ENCODE data around the gene TFDP1. TPM values are rescaled to one million over a fixed set of nuclear protein-coding genes. Genes with fewer than 3 reads are reported as not detected.
"Not testable (repeated sequence)": the region's sequence is repeated elsewhere in the genome, so short reads cannot be mapped to it uniquely, and the experiment has no call there.

Gene TFDP1
- total RNA-seq, 1 donor from 2014 or later, result 108 TPM

DNA sequence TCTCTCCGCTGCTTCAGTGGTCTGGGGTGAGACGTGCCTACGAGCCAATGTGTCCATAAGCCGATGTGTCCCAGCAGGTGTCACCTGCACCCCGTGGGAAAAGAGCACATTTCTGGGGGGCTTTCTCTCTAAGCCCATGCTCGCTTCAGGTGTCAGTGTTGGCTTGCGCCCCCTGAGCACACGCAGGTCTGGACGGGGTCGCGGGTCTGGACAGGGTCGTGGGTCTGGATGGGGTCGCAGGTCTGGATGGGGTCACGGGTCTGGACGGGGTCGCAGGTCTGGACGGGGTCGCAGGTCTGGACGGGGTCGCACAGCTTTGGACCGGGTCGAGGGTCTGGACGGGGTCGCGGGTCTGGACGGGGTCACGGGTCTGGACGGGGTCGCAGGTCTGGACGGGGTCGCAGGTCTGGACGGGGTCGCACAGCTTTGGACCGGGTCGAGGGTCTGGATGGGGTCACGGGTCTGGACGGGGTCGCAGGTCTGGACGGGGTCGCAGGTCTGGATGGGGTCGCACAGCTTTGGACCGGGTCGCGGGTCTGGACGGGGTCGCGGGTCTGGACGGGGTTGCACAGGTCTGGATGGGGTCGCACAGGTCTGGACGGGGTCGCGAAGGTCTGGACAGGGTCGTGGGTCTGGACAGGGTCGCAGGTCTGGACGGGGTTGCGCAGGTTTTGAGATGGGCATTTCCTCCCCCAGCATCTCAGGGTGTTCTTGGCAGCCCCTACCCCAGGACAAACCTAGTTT is 24.5 kb upstream of the TFDP1 start:
- H3K4me3 Mint-ChIP-seq, result no peak overlapping the region
- no peaks in the 10 kb centered on the region for H3K36me3 Mint-ChIP-seq (ENCODE audit: low read depth)
- H3K27ac Mint-ChIP-seq (ENCODE audit: unreplicated experiment), result no peak overlapping the region
- no peaks in the 10 kb centered on the region for H3K9me3 Mint-ChIP-seq
- no peak for DNase-seq (ENCODE audit: low read depth, low spot score)
- no peaks in the 10 kb centered on the region for H3K27me3 Mint-ChIP-seq (ENCODE audit: low read depth)
- TF ChIP-seq CTCF (conservative IDR thresholded peaks at IDR 0.05), result no peak
- peaks cover 10% of the 10 kb centered on the region for H3K4me1 Mint-ChIP-seq

- no peak overlapping the region for H3K4me3 Mint-ChIP-seq
- DNase-seq (ENCODE audit: low read depth, low spot score), result no peak
- H3K36me3 Mint-ChIP-seq (ENCODE audit: low read depth), result no peaks in the 10 kb centered on the region
- peaks cover 10% of the 10 kb centered on the region for H3K4me1 Mint-ChIP-seq
- no peaks in the 10 kb centered on the region for H3K9me3 Mint-ChIP-seq
- no peak for TF ChIP-seq CTCF (conservative IDR thresholded peaks at IDR 0.05)
- H3K27ac Mint-ChIP-seq (ENCODE audit: unreplicated experiment), result no peak overlapping the region
- H3K27me3 Mint-ChIP-seq (ENCODE audit: low read depth), result no peaks in the 10 kb centered on the region
Measured at GRCh38 chr13:113560645-113561416, 23.7 kb upstream of the TFDP1 start.

DNA sequence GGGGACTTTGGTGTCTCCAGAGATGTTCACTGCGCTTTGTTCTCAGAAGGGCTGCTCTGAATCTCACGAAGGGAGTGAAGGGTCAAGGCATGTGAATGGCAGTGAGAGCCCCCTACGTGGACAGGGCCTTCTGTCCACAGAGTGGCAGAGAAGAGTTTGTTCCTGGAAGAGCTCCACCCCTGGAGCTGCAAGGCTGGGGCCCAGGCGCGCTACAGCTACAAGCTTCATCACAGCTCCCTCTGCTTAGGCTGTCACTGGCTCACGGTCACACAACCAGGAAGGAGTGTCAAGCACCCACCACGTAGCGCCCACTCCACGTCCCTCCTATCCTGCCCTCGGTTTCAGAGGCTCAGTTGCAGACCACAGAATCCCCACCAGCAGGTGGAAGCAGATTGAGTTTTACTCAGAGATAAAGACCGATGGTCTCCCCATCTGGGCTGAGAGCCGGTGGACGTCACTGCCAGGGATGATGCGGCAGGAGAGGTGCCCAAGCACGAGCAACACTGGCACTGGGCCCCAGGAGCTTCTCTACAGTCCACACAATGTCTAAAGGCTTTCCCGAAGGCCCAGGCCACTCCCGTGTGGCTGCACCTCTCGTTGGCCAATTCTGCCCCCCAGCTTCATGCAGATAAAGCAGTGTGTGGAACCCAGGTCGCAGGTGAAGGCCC is 23.0 kb upstream of the TFDP1 start:
- Mint-ChIP-seq H3K4me1 (peaks cover 10% of the 10 kb centered on the region), H3K27ac (ENCODE audit: unreplicated experiment) (no peak overlapping the region), H3K9me3 (no peaks in the 10 kb centered on the region), H3K4me3 (no peak overlapping the region), H3K27me3 (ENCODE audit: low read depth) (no peaks in the 10 kb centered on the region), H3K36me3 (ENCODE audit: low read depth) (no peaks in the 10 kb centered on the region)
- DNase-seq (ENCODE audit: low read depth, low spot score), result no peak
- no peak for TF ChIP-seq CTCF (conservative IDR thresholded peaks at IDR 0.05)

DNA sequence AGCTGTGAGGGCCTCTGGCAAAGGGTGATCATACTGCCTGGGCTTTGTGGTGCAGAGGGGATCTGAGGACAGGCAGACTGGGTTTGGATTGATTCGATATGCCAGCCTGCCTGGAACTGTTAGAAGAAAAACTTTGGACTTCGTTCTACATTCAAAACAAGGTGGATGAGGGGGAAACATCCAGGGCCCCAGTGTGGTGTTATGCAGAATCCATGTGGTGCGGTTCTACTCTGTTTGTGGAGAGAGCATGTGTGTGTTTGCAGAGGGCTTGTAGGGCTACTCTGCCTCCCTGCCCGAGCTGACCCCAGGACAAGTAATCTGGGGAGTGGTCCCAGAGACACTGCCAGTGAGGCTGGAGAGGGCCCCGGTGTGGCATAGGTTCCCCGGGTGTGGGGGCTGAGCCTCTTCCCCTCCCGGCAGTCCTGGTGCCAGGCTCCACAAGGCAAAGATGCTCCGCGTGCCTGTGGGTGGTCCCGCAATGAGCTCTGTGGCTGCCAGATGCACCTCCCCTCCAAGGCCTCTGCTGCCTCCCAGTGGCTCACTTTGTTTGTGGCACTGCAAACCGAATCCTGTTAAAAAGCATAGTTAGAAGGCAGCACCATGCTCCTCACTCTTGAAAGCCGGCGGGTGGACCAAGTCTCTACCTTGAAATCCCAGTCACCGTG is 22.3 kb upstream of the TFDP1 start:
- peak; percentile 76 for DNase-seq (ENCODE audit: low read depth, low spot score)
- Mint-ChIP-seq H3K4me3 (no peak overlapping the region), H3K27me3 (ENCODE audit: low read depth) (no peaks in the 10 kb centered on the region), H3K4me1 (peaks cover 8% of the 10 kb centered on the region), H3K27ac (ENCODE audit: unreplicated experiment) (no peak overlapping the region), H3K9me3 (no peaks in the 10 kb centered on the region), H3K36me3 (ENCODE audit: low read depth) (no peaks in the 10 kb centered on the region)
- peak; percentile 79 for TF ChIP-seq CTCF (conservative IDR thresholded peaks at IDR 0.05)

DNA sequence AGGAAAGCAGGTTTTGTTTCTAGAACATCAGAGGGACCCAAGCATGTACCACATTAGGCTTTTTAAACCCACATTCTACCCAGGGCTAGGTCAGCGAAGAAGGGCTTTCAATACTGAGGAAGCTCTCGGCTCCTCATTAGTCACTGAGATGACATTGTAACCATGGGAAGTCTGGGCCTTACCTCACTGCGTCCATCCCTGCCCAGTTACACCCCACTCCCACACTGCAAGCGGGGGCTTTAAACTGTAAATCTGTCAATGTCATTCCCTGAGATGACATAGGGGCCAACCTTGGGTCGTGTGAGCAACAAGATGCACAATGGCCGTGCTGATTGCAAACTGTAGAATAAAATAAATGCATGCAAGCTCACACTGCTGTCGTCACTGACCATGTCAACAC is 21.7 kb upstream of the TFDP1 start:
- no peak for DNase-seq (ENCODE audit: low read depth, low spot score)
- Mint-ChIP-seq H3K27me3 (ENCODE audit: low read depth) (no peaks in the 10 kb centered on the region), H3K4me3 (no peak overlapping the region), H3K27ac (ENCODE audit: unreplicated experiment) (no peak overlapping the region), H3K4me1 (peaks cover 6% of the 10 kb centered on the region), H3K36me3 (ENCODE audit: low read depth) (no peaks in the 10 kb centered on the region), H3K9me3 (no peaks in the 10 kb centered on the region)
- TF ChIP-seq CTCF (conservative IDR thresholded peaks at IDR 0.05), result no peak

GRCh38 chr13:113563511-113563910 is 21.0 kb upstream of the TFDP1 start:
- H3K36me3 Mint-ChIP-seq (ENCODE audit: low read depth); H3K4me1 Mint-ChIP-seq; H3K27ac Mint-ChIP-seq (ENCODE audit: unreplicated experiment); H3K27me3 Mint-ChIP-seq (ENCODE audit: low read depth); H3K9me3 Mint-ChIP-seq; DNase-seq (ENCODE audit: low read depth, low spot score); H3K4me3 Mint-ChIP-seq: not testable (repeated sequence)

All from neural crest cell (in vitro differentiated cells).